ENCODE data around the gene ATP1A2. TPM values are rescaled to one million over a fixed set of nuclear protein-coding genes. Genes with fewer than 3 reads are reported as not detected.

The ATP1A2 gene
- total RNA-seq, 1 donor from 2014 or later = 4.5 TPM

- Histone ChIP-seq H3K27me3 (ENCODE audit: low read depth) (no peaks in the 10 kb centered on the region), H3K36me3 (no peaks in the 10 kb centered on the region), H3K4me1 (peaks cover 10% of the 10 kb centered on the region), H3K9me3 (no peaks in the 10 kb centered on the region), H3K27ac (no peak overlapping the region), H3K4me3 (no peak overlapping the region)
- TF ChIP-seq, protein P1, sequence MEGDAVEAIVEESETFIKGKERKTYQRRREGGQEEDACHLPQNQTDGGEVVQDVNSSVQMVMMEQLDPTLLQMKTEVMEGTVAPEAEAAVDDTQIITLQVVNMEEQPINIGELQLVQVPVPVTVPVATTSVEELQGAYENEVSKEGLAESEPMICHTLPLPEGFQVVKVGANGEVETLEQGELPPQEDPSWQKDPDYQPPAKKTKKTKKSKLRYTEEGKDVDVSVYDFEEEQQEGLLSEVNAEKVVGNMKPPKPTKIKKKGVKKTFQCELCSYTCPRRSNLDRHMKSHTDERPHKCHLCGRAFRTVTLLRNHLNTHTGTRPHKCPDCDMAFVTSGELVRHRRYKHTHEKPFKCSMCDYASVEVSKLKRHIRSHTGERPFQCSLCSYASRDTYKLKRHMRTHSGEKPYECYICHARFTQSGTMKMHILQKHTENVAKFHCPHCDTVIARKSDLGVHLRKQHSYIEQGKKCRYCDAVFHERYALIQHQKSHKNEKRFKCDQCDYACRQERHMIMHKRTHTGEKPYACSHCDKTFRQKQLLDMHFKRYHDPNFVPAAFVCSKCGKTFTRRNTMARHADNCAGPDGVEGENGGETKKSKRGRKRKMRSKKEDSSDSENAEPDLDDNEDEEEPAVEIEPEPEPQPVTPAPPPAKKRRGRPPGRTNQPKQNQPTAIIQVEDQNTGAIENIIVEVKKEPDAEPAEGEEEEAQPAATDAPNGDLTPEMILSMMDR (IDR thresholded peaks at IDR 0.05) = peak; percentile 18
- DNase-seq (no peak), ATAC-seq (no peak)
- intact Hi-C loops (cut with DNase I) = no loop called here
Measured at GRCh38 chr1:160161965-160162705, 46.6 kb downstream of the ATP1A2 start.

GRCh38 chr1:160162931-160163330, 47.4 kb downstream of the ATP1A2 start:
- DNase-seq (no peak), ATAC-seq (no peak)
- intact Hi-C loops (cut with DNase I) = no loop called here
- H3K27me3 ChIP-seq (ENCODE audit: low read depth) = no peaks in the 10 kb centered on the region
- no peaks in the 10 kb centered on the region for H3K9me3 ChIP-seq
- H3K36me3 ChIP-seq = no peaks in the 10 kb centered on the region
- H3K4me1 ChIP-seq = peaks cover 10% of the 10 kb centered on the region
- H3K4me3 ChIP-seq = no peak overlapping the region
- TF ChIP-seq, protein P1 (IDR thresholded peaks at IDR 0.05) = no peak
- H3K27ac ChIP-seq = no peak overlapping the region

GRCh38 chr1:160163615-160164014, 48.1 kb downstream of the ATP1A2 start:
- TF ChIP-seq, protein P1 (IDR thresholded peaks at IDR 0.05) = no peak
- no peak overlapping the region for H3K4me3 ChIP-seq
- peaks cover 10% of the 10 kb centered on the region for H3K4me1 ChIP-seq
- intact Hi-C loops (cut with DNase I) = no loop called here
- ATAC-seq (no peak), DNase-seq (no peak)
- no peaks in the 10 kb centered on the region for H3K9me3 ChIP-seq
- no peaks in the 10 kb centered on the region for H3K27me3 ChIP-seq (ENCODE audit: low read depth)
- no peak overlapping the region for H3K27ac ChIP-seq
- no peaks in the 10 kb centered on the region for H3K36me3 ChIP-seq

- Histone ChIP-seq H3K9me3 (no peaks in the 10 kb centered on the region), H3K36me3 (no peaks in the 10 kb centered on the region), H3K4me3 (no peak overlapping the region), H3K27ac (no peak overlapping the region), H3K27me3 (ENCODE audit: low read depth) (no peaks in the 10 kb centered on the region), H3K4me1 (peaks cover 10% of the 10 kb centered on the region)
- ATAC-seq = no peak
- intact Hi-C loops (cut with DNase I) = no loop called here
- TF ChIP-seq, protein P1 (IDR thresholded peaks at IDR 0.05) = no peak
- DNase-seq = no peak
Measured at GRCh38 chr1:160164121-160164520, 48.6 kb downstream of the ATP1A2 start.

GRCh38 chr1:160166166-160166868, 50.8 kb downstream of the ATP1A2 start:
- H3K4me1 ChIP-seq = peaks cover 10% of the 10 kb centered on the region
- H3K4me3 ChIP-seq = no peak overlapping the region
- intact Hi-C loops (cut with DNase I) = no loop called here
- DNase-seq (peak; percentile 63), ATAC-seq (peak; percentile 22 to 59)
- TF ChIP-seq, protein P1 (IDR thresholded peaks at IDR 0.05) = no peak
- no peak overlapping the region for H3K27ac ChIP-seq
- H3K36me3 ChIP-seq = no peaks in the 10 kb centered on the region
- H3K27me3 ChIP-seq (ENCODE audit: low read depth) = no peaks in the 10 kb centered on the region
- no peaks in the 10 kb centered on the region for H3K9me3 ChIP-seq

Data from lower lobe of right lung (tissue), 2 donors.